ENCODE results near the gene GLTP. TPM values are rescaled to one million over a fixed set of nuclear protein-coding genes. Genes with fewer than 3 reads are reported as not detected.
A peak's percentile ranks its signal among the peaks of the same experiment; 100 is the strongest.
"Not testable (repeated sequence)": the region's sequence is repeated elsewhere in the genome, so short reads cannot be mapped to it uniquely, and the experiment has no call there.

GLTP gene
- total RNA-seq, 1 donor from 2014 or later: 48.7 TPM

- Mint-ChIP-seq H3K27ac (no peak overlapping the region), H3K4me1 (ENCODE audit: unreplicated experiment) (peaks cover 9% of the 10 kb centered on the region), H3K27me3 (no peaks in the 10 kb centered on the region), H3K4me3 (no peak overlapping the region), H3K36me3 (no peaks in the 10 kb centered on the region), H3K9me3 (no peaks in the 10 kb centered on the region)
- no peak for DNase-seq (ENCODE audit: extremely low spot score, unreplicated experiment)
- TF ChIP-seq, protein P1, sequence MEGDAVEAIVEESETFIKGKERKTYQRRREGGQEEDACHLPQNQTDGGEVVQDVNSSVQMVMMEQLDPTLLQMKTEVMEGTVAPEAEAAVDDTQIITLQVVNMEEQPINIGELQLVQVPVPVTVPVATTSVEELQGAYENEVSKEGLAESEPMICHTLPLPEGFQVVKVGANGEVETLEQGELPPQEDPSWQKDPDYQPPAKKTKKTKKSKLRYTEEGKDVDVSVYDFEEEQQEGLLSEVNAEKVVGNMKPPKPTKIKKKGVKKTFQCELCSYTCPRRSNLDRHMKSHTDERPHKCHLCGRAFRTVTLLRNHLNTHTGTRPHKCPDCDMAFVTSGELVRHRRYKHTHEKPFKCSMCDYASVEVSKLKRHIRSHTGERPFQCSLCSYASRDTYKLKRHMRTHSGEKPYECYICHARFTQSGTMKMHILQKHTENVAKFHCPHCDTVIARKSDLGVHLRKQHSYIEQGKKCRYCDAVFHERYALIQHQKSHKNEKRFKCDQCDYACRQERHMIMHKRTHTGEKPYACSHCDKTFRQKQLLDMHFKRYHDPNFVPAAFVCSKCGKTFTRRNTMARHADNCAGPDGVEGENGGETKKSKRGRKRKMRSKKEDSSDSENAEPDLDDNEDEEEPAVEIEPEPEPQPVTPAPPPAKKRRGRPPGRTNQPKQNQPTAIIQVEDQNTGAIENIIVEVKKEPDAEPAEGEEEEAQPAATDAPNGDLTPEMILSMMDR (conservative IDR thresholded peaks at IDR 0.05): no peak
These were observed 22.6 kb downstream of the GLTP start for GRCh38 chr12:109857715-109858114.

DNA sequence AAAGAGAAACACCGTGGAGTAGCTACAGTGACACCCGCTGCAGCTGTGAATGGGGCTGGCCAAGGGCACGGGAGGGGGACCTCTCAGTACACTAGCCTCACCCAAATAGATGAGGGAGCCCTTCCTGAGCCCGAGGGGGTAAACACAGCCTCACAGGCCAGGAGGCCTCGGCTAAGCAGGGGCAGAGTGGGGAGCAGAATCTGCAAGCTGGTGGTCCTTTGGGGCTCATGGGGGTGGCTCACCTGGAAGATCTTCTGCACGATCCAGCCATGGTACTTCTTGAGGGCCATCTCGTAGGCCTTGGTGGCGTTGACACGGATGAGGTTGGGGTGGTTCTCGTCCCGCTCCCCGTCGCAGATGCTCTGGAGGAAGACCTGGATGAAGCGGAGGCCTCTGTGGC lies 25.0 kb downstream of the GLTP start:
- Mint-ChIP-seq H3K36me3 (no peaks in the 10 kb centered on the region), H3K4me3 (no peak overlapping the region), H3K4me1 (ENCODE audit: unreplicated experiment) (no peaks in the 10 kb centered on the region), H3K27ac (no peak overlapping the region), H3K9me3 (no peaks in the 10 kb centered on the region), H3K27me3 (no peaks in the 10 kb centered on the region)
- no peak for DNase-seq (ENCODE audit: extremely low spot score, unreplicated experiment)
- TF ChIP-seq, protein P1 (conservative IDR thresholded peaks at IDR 0.05): no peak

DNA sequence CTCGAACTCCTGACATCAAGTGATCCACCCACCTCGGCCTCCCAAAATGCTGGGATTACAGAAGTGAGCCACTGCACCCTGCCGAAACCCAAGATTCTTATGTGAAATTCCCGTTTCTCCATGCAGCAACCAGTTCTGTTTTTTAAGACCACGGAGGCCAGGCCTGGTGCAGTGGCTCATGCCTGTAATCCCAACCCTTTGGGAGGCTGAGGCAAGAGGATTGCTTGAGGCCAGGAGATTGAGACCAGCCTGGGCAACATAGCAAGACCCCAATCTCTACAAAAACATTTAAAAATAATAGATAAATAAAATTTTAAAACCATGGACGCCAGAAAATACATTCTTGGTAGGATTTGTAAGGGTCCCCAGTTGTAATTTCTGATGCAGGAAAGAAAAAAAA lies 29.8 kb downstream of the GLTP start:
- not testable (repeated sequence) for H3K4me3 Mint-ChIP-seq; H3K36me3 Mint-ChIP-seq; H3K9me3 Mint-ChIP-seq; DNase-seq (ENCODE audit: extremely low spot score, unreplicated experiment); H3K27me3 Mint-ChIP-seq; H3K27ac Mint-ChIP-seq; H3K4me1 Mint-ChIP-seq (ENCODE audit: unreplicated experiment)

- Mint-ChIP-seq H3K4me3 (no peak overlapping the region), H3K27ac (no peak overlapping the region), H3K27me3 (no peaks in the 10 kb centered on the region), H3K4me1 (ENCODE audit: unreplicated experiment) (no peaks in the 10 kb centered on the region), H3K36me3 (no peaks in the 10 kb centered on the region), H3K9me3 (no peaks in the 10 kb centered on the region)
- no peak for DNase-seq (ENCODE audit: extremely low spot score, unreplicated experiment)
- TF ChIP-seq, protein P1 (conservative IDR thresholded peaks at IDR 0.05): no peak
These were observed 33.1 kb downstream of the GLTP start for GRCh38 chr12:109847142-109847735.

- Mint-ChIP-seq H3K27me3 (no peaks in the 10 kb centered on the region), H3K9me3 (no peaks in the 10 kb centered on the region), H3K36me3 (no peaks in the 10 kb centered on the region), H3K27ac (no peak overlapping the region), H3K4me1 (ENCODE audit: unreplicated experiment) (no peaks in the 10 kb centered on the region), H3K4me3 (peak overlapping the region; percentile 34)
- DNase-seq (ENCODE audit: extremely low spot score, unreplicated experiment): no peak
- TF ChIP-seq, protein P1 (conservative IDR thresholded peaks at IDR 0.05): no peak
These were observed 34.5 kb downstream of the GLTP start for GRCh38 chr12:109845824-109846205.

DNA sequence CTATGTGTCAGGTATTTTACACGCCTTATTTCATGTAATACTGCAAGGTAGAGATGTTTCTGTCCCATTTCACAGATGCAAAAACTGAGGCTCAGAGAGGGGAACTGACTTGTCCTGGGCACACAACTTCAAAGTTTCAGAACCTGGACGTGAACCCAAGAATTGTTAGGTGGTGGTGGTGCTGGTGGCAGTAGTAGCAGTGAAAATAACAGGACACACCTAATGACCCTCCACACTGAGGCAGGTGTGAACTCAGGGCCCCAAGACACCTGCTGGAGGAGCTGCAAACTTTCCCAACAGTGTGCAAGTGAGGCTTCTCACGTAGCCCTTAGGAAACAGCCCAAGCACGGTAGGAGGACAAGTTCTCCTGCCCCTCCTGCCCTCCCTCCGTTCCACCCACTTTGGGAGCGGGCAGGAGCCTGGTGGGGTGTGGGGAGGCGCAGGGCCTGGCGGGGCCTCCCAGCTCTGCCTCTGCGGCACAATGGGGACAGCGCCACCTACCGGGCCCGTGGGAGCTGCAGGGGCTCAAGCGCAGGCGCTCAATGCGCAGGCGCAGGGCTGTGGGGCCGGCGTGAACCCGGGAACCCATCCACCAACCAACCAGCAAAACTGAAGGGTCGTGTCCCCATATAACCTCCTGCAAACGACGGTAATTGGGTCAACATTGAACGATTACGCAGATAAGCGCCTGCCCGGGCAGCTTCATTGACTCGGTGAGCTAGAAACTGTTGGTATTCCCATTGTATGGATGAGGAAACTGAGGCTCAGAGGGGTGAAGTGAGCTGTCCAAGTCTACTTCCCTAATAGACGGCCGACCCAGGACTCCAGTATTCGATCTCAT lies 35.1 kb downstream of the GLTP start:
- H3K4me3 Mint-ChIP-seq: peak overlapping the region; percentile 34
- H3K36me3 Mint-ChIP-seq: no peaks in the 10 kb centered on the region
- no peaks in the 10 kb centered on the region for H3K27me3 Mint-ChIP-seq
- TF ChIP-seq, protein P1 (conservative IDR thresholded peaks at IDR 0.05): peak; percentile 100
- no peaks in the 10 kb centered on the region for H3K9me3 Mint-ChIP-seq
- peaks cover 6% of the 10 kb centered on the region for H3K4me1 Mint-ChIP-seq (ENCODE audit: unreplicated experiment)
- H3K27ac Mint-ChIP-seq: no peak overlapping the region
- peak; percentile 95 for DNase-seq (ENCODE audit: extremely low spot score, unreplicated experiment)
